ENCODE data around the gene HMBS.
"Not testable (repeated sequence)": the region's sequence is repeated elsewhere in the genome, so short reads cannot be mapped to it uniquely, and the experiment has no call there.

HMBS gene

GRCh38 chr11:119121811-119122124 lies 37.1 kb downstream of the HMBS start:
- DNase-seq: no peak

- DNase-seq: no peak
Measured at GRCh38 chr11:119125821-119126220, 41.1 kb downstream of the HMBS start.

- DNase-seq: no peak
Measured at GRCh38 chr11:119126675-119127268, 42.1 kb downstream of the HMBS start.

GRCh38 chr11:119130662-119131061 lies 46.0 kb downstream of the HMBS start:
- no peak for DNase-seq

GRCh38 chr11:119134389-119134978 lies 49.8 kb downstream of the HMBS start:
- no peak for DNase-seq

- not testable (repeated sequence) for DNase-seq
Measured at GRCh38 chr11:119139276-119139675, 54.6 kb downstream of the HMBS start.
